HepG2 (cell line): ENCODE data around the gene ST6GALNAC4. TPM values are rescaled to one million over a fixed set of nuclear protein-coding genes. Genes with fewer than 3 reads are reported as not detected.

ENCODE experiments used
- BHLHE40 ChIP-seq: IDR thresholded peaks from 2 replicates; pipeline ENCODE4 v1.6.1; 2011; ENCODE audit warnings: low read length, improper control_type of control experiment
- CBX5 ChIP-seq: sonication (generic); formaldehyde crosslinking; IDR thresholded peaks from 2 replicates; pipeline ENCODE4 v1.4.0; 2020; ENCODE audit warnings: missing genetic modification reagents, borderline replicate concordance
- GPN1 ChIP-seq: sonication (generic); formaldehyde crosslinking; IDR thresholded peaks from 2 replicates; pipeline ENCODE4 v1.5.1; 2020; ENCODE audit warnings: missing genetic modification reagents, borderline replicate concordance
- HCFC1 ChIP-seq: fragments of 150-350 bp; IDR thresholded peaks from 2 replicates; pipeline ENCODE4 v1.6.1; 2014; ENCODE audit warnings: low read depth, low read length
- HES4 ChIP-seq: sonication (generic); formaldehyde crosslinking; IDR thresholded peaks from 2 replicates; pipeline ENCODE4 v1.9.0; 2021; ENCODE audit warnings: mild to moderate bottlenecking, missing genetic modification reagents, borderline replicate concordance
- HOXA5 ChIP-seq: sonication (generic); formaldehyde crosslinking; IDR thresholded peaks from 2 replicates; pipeline ENCODE4 v1.4.0; 2020; ENCODE audit warnings: missing genetic modification reagents
- KAT7 ChIP-seq: IDR thresholded peaks from 2 replicates; pipeline ENCODE4 v1.6.1; 2018; ENCODE audit warnings: borderline replicate concordance, missing compliant biosample characterization
- KDM1A ChIP-seq: IDR thresholded peaks from 2 replicates; pipeline ENCODE4 v1.6.1; 2016; ENCODE audit warnings: missing compliant biosample characterization
- MIXL1 ChIP-seq: IDR thresholded peaks from 2 replicates; pipeline ENCODE4 v1.6.1; 2016
- RAD51 ChIP-seq: fragments of 450-650 bp; IDR thresholded peaks from 2 replicates; pipeline ENCODE4 v1.6.1; 2016; ENCODE audit warnings: borderline replicate concordance
- SPEN ChIP-seq: sonication (generic); formaldehyde crosslinking; IDR thresholded peaks from 2 replicates; pipeline ENCODE4 v1.5.1; 2020; ENCODE audit warnings: low read depth, mild to moderate bottlenecking, missing genetic modification reagents
- SSRP1 ChIP-seq: IDR thresholded peaks from 2 replicates; pipeline ENCODE4 v1.6.1; 2016; ENCODE audit warnings: control low read depth
- TCF7 ChIP-seq: sonication (generic); IDR thresholded peaks from 2 replicates; pipeline ENCODE4 v1.6.1; 2016; ENCODE audit warnings: antibody characterized with exemption, low read depth
- TOE1 ChIP-seq: sonication (generic); formaldehyde crosslinking; IDR thresholded peaks from 2 replicates; pipeline ENCODE4 v1.4.0; 2020; ENCODE audit warnings: mild to moderate bottlenecking, missing genetic modification reagents
- ZC3H4 ChIP-seq: sonication (generic); formaldehyde crosslinking; IDR thresholded peaks from 2 replicates; pipeline ENCODE4 v1.4.0; 2020; ENCODE audit warnings: missing genetic modification reagents, borderline replicate concordance
- ZFP36 ChIP-seq: fragments of 150-350 bp; IDR thresholded peaks from 2 replicates; pipeline ENCODE4 v1.6.1; 2018; ENCODE audit warnings: borderline replicate concordance, low read length, low read depth; ENCODE audit not compliant: partially characterized antibody
- ZFP62 ChIP-seq: sonication (generic); formaldehyde crosslinking; IDR thresholded peaks from 2 replicates; pipeline ENCODE4 v1.4.0; 2020; ENCODE audit warnings: missing genetic modification reagents
- ZNF20 ChIP-seq: sonication (generic); formaldehyde crosslinking; IDR thresholded peaks from 2 replicates; pipeline ENCODE4 v1.4.0; 2020; ENCODE audit warnings: mild to moderate bottlenecking, moderate library complexity, missing genetic modification reagents
- ZNF431 ChIP-seq: sonication (generic); formaldehyde crosslinking; IDR thresholded peaks from 2 replicates; pipeline ENCODE4 v1.9.0; 2022; ENCODE audit warnings: missing genetic modification reagents, low read depth, mild to moderate bottlenecking, borderline replicate concordance
- ZNF720 ChIP-seq: sonication (generic); formaldehyde crosslinking; IDR thresholded peaks from 2 replicates; pipeline ENCODE4 v1.4.0; 2020; ENCODE audit warnings: missing genetic modification reagents
- ZNF883 ChIP-seq: sonication (generic); formaldehyde crosslinking; IDR thresholded peaks from 2 replicates; pipeline ENCODE4 v1.5.1; 2020; ENCODE audit warnings: mild to moderate bottlenecking, missing genetic modification reagents; ENCODE audit errors: not compliant biosample characterization
- ZZZ3 ChIP-seq: sonication (generic); formaldehyde crosslinking; IDR thresholded peaks from 2 replicates; pipeline ENCODE4 v1.4.0; 2020; ENCODE audit warnings: missing genetic modification reagents, mild to moderate bottlenecking, borderline replicate concordance
- polyA plus RNA-seq, 8 experiments: library from polyadenylated mRNA; depleted of rRNA in 3 of 8; stranded (reverse) in 7 of 8; unstranded in 1 of 8; fragments of >200 nt; fragmentation: Illumina TruSeq in 4 of 8; extraction: Trizol in 4 of 8; gene quantifications; 2 replicates each; pipeline versions ENCODE4 v1.2.1 to v1.2.3, GENCODE V29; 2011 to 2016; ENCODE audit warnings: low read depth in 4 of 8, missing spikeins in 1 of 8, mixed read lengths in 1 of 8; ENCODE audit not compliant: insufficient read depth in 1 of 8
- total RNA-seq, 5 experiments: library from RNA; depleted of rRNA; stranded (reverse); fragments of >200 nt; fragmentation: Illumina TruSeq; extraction: Trizol; gene quantifications; 2 replicates each; pipeline ENCODE4 v1.2.3, GENCODE V29; 2016; ENCODE audit warnings: low read depth in 1 of 5
- TF ChIP-seq, protein P1 (sequence below): sonication (generic); formaldehyde crosslinking; IDR thresholded peaks from 2 replicates; pipeline ENCODE4 v1.4.0; 2020; ENCODE audit warnings: missing genetic modification reagents
- TF ChIP-seq, protein P2 (sequence below): sonication (generic); formaldehyde crosslinking; IDR thresholded peaks from 2 replicates; pipeline ENCODE4 v1.5.0; 2020; ENCODE audit warnings: mild to moderate bottlenecking, missing genetic modification reagents
- TF ChIP-seq, protein P3 (sequence below): fragments of 450-650 bp; IDR thresholded peaks from 2 replicates; pipeline ENCODE4 v1.6.1; 2017

ST6GALNAC4 gene
- total and polyA plus RNA-seq, 2 of the 13 experiments (the other 11 are each of a cell fraction or from before 2014, with no cell fraction given) = 18.8 to 27.7 TPM

DNA sequence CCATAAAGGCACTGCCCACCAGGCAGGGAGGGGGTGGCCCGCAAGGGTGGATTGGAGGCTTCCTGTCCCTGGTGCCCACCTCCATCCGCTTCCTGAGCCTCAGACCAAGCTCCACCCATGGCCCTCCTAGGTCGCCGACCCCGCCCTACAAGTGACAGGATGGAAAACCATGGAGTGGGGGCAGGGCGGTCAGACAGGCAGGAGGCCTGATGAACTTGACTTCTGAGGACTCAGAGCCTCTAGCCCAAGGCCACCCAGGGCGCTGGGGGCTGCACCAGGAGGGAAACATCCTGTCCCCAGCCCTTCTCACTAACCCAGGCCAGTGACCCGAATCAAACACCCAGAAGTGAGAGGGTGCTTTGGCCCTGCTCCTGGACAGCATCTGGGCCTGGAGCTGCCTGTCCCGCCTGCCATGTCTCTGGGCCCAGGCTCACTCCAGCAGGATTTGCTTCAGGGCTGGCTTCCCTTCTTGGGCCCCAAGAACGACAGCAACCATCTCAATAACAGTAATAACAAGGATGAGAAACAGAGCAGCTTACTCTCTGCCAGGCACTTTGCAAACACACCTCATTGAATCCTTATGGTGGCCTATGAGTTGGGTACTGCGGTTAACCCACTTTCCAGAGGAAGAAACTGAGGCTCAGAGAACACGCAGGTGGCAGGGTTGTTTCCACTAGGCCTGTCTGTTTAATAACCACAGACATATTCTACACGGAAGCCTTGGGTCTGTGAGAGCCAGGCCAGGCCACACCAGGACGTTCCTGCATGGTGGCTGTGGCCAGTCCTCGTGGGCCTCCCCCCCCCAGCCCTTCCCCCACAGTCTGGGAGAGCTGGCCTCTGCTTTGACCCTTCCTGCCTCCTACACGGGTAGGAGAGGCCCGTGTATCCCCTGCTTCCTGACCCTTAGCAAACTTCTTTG is 13.0 kb downstream of the ST6GALNAC4 start (continued):
- TF ChIP-seq, protein P1, sequence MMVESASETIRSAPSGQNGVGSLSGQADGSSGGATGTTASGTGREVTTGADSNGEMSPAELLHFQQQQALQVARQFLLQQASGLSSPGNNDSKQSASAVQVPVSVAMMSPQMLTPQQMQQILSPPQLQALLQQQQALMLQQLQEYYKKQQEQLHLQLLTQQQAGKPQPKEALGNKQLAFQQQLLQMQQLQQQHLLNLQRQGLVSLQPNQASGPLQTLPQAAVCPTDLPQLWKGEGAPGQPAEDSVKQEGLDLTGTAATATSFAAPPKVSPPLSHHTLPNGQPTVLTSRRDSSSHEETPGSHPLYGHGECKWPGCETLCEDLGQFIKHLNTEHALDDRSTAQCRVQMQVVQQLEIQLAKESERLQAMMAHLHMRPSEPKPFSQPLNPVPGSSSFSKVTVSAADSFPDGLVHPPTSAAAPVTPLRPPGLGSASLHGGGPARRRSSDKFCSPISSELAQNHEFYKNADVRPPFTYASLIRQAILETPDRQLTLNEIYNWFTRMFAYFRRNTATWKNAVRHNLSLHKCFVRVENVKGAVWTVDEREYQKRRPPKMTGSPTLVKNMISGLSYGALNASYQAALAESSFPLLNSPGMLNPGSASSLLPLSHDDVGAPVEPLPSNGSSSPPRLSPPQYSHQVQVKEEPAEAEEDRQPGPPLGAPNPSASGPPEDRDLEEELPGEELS = peak; percentile 73; the same call in 1 of the 2 replicates
- no peak for TF ChIP-seq SSRP1
- TF ChIP-seq ZNF883 (CRISPR knock-in tag) = peak; percentile 37
- no peak for TF ChIP-seq ZNF431 (CRISPR knock-in tag)
- TF ChIP-seq, protein P2, sequence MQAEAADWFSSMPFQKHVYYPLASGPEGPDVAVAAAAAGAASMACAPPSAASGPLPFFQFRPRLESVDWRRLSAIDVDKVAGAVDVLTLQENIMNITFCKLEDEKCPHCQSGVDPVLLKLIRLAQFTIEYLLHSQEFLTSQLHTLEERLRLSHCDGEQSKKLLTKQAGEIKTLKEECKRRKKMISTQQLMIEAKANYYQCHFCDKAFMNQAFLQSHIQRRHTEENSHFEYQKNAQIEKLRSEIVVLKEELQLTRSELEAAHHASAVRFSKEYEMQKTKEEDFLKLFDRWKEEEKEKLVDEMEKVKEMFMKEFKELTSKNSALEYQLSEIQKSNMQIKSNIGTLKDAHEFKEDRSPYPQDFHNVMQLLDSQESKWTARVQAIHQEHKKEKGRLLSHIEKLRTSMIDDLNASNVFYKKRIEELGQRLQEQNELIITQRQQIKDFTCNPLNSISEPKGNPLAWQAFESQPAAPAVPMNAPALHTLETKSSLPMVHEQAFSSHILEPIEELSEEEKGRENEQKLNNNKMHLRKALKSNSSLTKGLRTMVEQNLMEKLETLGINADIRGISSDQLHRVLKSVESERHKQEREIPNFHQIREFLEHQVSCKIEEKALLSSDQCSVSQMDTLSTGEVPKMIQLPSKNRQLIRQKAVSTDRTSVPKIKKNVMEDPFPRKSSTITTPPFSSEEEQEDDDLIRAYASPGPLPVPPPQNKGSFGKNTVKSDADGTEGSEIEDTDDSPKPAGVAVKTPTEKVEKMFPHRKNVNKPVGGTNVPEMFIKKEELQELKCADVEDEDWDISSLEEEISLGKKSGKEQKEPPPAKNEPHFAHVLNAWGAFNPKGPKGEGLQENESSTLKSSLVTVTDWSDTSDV = no peak
- 0 out of 2 replicates have a peak, but pooled peaks have one; percentile 5 for TF ChIP-seq KDM1A (CRISPR knock-in tag)
- TF ChIP-seq SPEN (CRISPR knock-in tag) = peak; percentile 84
- no peak for TF ChIP-seq TOE1
- TF ChIP-seq ZZZ3 (CRISPR knock-in tag) = 0 out of 2 replicates have a peak, but pooled peaks have one; percentile 41
- no peak for TF ChIP-seq ZNF20
- TF ChIP-seq GPN1 (CRISPR knock-in tag) = no peak
- TF ChIP-seq, protein P3, sequence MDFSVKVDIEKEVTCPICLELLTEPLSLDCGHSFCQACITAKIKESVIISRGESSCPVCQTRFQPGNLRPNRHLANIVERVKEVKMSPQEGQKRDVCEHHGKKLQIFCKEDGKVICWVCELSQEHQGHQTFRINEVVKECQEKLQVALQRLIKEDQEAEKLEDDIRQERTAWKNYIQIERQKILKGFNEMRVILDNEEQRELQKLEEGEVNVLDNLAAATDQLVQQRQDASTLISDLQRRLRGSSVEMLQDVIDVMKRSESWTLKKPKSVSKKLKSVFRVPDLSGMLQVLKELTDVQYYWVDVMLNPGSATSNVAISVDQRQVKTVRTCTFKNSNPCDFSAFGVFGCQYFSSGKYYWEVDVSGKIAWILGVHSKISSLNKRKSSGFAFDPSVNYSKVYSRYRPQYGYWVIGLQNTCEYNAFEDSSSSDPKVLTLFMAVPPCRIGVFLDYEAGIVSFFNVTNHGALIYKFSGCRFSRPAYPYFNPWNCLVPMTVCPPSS = no peak
- TF ChIP-seq HCFC1 = no peak
- no peak for TF ChIP-seq TCF7
- TF ChIP-seq ZFP62 (CRISPR knock-in tag) = no peak
- no peak for TF ChIP-seq BHLHE40
- TF ChIP-seq HES4 (CRISPR knock-in tag) = no peak
- TF ChIP-seq HOXA5 (CRISPR knock-in tag) = peak; percentile 67; the same call in 1 of the 2 replicates
- no peak for TF ChIP-seq RAD51
- TF ChIP-seq KAT7 (CRISPR knock-in tag) = 0 out of 2 replicates have a peak, but pooled peaks have one; percentile 32
- 0 out of 2 replicates have a peak, but pooled peaks have one; percentile 56 for TF ChIP-seq MIXL1 (CRISPR knock-in tag)
- TF ChIP-seq ZC3H4 (CRISPR knock-in tag) = 0 out of 2 replicates have a peak, but pooled peaks have one; percentile 7
- TF ChIP-seq CBX5 (CRISPR knock-in tag) = peak; percentile 86; the same call in 1 of the 2 replicates
- no peak for TF ChIP-seq ZNF720
- TF ChIP-seq ZFP36 = no peak
